GM12875 (cell line): ENCODE data around the gene TNFRSF18.

ENCODE experiments used
- H3K4me3 ChIP-seq: one replicate; pipeline ENCODE4 v1.5.1; 2011; ENCODE audit warnings: low read depth, low read length, control low read depth
- TF ChIP-seq, protein P1 (sequence below): IDR thresholded peaks from 2 replicates; pipeline ENCODE4 v1.5.1; 2011; ENCODE audit warnings: low read depth, mild to moderate bottlenecking, control low read depth, inconsistent platforms, low read length, moderate library complexity, borderline replicate concordance; ENCODE audit not compliant: insufficient read depth

The TNFRSF18 gene

DNA sequence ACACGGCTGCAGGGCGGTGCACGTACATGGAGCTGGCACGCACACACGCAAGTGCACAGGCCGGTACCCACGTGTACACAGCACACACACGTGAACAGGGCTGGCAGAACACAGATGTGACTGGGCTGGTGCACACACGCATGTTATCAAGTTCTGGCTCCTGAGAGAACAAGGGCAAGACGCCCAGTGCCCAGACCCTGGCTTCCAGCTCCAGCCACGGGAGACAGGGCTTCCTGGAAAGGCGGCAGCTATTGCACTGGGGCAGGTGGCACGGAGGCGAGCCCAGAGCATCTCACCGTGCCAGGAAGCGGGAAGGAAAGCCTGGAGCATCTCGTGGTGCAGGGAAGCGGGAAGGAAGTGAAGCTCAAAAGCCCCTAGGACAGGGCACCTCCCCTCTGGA lies 19.5 kb upstream of the TNFRSF18 start:
- no peak overlapping the region for H3K4me3 ChIP-seq
- TF ChIP-seq, protein P1, sequence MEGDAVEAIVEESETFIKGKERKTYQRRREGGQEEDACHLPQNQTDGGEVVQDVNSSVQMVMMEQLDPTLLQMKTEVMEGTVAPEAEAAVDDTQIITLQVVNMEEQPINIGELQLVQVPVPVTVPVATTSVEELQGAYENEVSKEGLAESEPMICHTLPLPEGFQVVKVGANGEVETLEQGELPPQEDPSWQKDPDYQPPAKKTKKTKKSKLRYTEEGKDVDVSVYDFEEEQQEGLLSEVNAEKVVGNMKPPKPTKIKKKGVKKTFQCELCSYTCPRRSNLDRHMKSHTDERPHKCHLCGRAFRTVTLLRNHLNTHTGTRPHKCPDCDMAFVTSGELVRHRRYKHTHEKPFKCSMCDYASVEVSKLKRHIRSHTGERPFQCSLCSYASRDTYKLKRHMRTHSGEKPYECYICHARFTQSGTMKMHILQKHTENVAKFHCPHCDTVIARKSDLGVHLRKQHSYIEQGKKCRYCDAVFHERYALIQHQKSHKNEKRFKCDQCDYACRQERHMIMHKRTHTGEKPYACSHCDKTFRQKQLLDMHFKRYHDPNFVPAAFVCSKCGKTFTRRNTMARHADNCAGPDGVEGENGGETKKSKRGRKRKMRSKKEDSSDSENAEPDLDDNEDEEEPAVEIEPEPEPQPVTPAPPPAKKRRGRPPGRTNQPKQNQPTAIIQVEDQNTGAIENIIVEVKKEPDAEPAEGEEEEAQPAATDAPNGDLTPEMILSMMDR, result no peak

DNA sequence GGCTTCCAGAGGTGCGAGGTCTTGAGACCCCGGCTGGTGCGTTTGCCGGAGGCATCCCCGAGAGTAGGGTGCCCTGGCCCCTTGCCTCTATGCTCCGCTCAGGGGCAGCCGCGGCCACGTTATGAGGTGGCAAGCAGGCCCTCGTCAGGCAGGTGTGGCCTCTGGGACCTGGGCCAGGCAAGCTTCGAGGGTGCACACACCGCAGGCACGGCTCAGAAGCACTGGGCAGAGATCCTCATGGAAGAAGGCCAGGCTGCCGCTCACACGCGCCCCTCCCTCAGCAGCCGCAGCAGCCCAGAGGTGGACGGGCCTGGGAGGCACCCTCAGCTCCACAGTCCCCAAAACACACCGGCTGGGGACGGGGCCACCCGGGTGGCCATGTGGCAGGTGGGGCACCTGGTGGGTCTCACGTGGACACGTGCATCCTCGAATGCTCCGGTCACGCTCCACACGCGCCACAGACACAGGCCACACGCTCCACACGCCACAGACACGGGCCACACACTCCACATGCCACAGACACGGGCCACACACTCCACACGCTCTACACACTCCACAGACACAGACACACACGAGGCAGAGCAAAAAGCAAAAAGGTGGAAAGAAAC lies 18.9 kb upstream of the TNFRSF18 start:
- H3K4me3 ChIP-seq, result no peak overlapping the region
- TF ChIP-seq, protein P1, result no peak

DNA sequence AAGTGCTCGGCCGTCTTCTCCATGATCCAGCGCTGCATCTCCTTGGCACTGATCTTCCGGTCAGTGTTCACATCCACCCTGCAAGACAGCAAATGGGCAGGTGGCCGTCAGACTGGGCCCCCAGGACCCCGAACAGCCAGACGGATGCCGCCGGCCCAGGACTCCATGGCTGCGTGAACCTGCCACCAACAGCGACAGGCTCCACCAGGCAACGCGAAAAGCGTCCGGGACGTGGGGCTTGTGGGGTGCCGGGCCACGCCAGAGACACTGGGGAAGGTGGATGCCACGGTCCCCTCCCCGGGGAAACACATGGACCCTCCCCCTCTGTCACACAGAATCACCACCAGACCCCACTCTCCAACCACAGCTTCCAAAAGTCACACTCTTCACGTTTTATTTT lies 17.5 kb upstream of the TNFRSF18 start:
- H3K4me3 ChIP-seq, result no peak overlapping the region
- TF ChIP-seq, protein P1, result no peak

- TF ChIP-seq, protein P1, result no peak
- no peak overlapping the region for H3K4me3 ChIP-seq
Measured at GRCh38 chr1:1223321-1223720, 16.9 kb upstream of the TNFRSF18 start.

DNA sequence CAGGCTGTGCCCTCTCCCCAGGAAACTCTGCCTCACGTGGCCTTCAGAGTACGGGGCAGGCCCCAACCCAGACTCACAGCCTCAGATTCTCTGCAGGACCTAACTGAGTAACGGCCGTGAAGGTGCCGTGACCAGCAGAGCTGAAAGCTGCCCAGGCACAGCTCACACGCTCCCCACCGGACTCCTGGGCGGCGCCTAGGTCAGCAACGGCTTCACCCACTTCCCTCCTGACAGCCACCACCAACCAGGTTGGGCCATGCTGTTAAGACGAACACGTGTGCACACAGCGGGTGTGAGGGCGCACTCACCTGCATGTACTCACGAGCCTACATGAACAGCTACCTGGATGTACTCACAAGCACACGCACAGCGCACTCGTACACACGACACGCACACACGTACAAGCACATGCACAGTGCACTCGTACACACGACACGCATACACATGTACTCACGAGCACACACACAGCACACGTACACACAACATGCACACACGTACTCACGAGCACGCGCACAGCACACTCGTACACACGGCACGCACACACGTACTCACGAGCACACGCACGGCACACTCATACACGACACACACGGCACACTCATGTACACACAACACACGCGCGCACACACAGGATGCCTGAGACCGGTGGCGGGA lies 16.3 kb upstream of the TNFRSF18 start:
- TF ChIP-seq, protein P1, result no peak
- H3K4me3 ChIP-seq, result no peak overlapping the region

DNA sequence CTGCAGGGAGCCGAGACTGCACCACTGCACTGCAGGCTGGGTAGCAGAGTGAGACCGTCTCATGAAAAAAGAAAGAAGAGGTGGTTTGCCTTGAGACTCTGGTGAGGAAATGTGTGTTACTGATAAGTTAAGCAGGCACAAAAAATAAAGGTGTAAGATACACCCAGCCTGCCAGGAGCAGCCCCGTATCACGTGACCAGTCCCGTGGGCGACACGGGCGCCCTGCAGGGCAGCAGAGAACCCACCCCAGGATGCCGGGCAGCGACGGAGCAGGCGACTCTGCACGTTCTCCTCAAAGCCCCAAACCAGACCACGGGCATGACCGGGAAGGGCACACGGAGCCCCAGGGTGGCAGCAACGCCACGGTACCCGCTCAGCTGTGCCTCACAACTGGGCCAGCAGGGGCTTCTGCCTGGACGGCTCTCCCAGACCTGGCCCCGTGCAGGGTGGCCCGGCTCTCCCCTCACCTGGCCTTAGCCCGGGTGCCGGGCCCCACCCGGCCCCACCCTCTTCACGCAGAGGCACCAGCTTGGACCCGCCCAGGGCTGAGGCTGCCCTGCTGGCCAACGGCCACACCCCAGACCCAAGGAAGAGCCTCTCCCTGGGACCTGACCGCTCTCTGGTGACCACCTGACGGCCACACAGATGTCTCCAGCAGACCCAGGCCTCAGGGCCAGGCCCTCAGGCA lies 15.6 kb upstream of the TNFRSF18 start:
- TF ChIP-seq, protein P1, result no peak
- no peak overlapping the region for H3K4me3 ChIP-seq
